Stimulated activated naive CD8-positive, alpha-beta T cell treated with anti-CD3 and anti-CD28 coated beads, Interleukin-15, Interleukin-2, amounts not matched to agents 100 ng/mL and 50 ng/mL, for 24 hours (primary cell): ENCODE results near the gene TCF4.
A peak's percentile ranks its signal among the peaks of the same experiment; 100 is the strongest.

Experiments
- H3K27ac Mint-ChIP-seq: one replicate; pipeline ENCODE4 v1.8.0; 2021; ENCODE audit warnings: mild to moderate bottlenecking, mixed read lengths
- H3K27me3 Mint-ChIP-seq: one replicate; pipeline ENCODE4 v1.8.0; 2021; ENCODE audit warnings: mixed read lengths
- H3K36me3 Mint-ChIP-seq: one replicate; pipeline ENCODE4 v1.8.0; 2021; ENCODE audit warnings: low read depth, mixed read lengths
- H3K4me1 Mint-ChIP-seq: one replicate; pipeline ENCODE4 v1.8.0; 2021; ENCODE audit warnings: low read depth, mixed read lengths
- H3K4me3 Mint-ChIP-seq: one replicate; pipeline ENCODE4 v1.8.0; 2021; ENCODE audit warnings: mild to moderate bottlenecking, mixed read lengths
- H3K9me3 Mint-ChIP-seq: one replicate; pipeline ENCODE4 v1.8.0; 2021; ENCODE audit warnings: mixed read lengths

TCF4 gene

DNA sequence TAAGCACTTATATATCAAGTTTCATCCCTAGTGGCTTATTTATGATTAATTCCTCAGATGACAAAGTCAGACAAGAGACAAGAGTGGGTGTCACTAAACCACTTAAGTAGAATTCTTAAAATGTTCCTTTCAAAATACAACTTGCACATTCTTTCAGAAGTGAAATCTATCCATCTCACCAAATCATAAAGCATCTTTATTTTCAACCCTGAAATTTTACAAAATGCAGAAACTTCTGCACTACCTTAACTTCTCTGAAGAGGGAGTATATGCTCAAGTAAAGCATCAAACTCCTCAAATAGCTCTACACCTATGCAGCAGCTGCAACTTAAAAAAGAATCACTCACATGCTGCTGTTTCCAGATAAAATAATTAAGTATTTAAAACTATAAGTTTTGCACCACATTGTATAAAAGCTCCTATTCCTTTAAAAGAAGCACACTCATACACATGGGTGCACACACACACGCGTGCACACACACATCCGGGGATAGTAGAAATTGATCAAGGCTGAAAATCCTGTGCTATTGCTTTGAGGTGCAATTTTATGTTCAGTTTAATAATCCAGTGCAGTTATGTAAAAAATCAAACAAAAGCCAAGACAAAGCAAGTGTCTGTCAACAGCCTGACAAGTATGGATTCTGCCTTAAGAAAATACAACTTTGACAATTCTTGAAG, 244.5 kb downstream of the TCF4 start:
- H3K4me1 Mint-ChIP-seq: peaks cover 2% of the 10 kb centered on the region
- H3K27me3 Mint-ChIP-seq: no peaks in the 10 kb centered on the region
- H3K27ac Mint-ChIP-seq: no peak overlapping the region
- no peaks in the 10 kb centered on the region for H3K9me3 Mint-ChIP-seq
- no peaks in the 10 kb centered on the region for H3K36me3 Mint-ChIP-seq
- H3K4me3 Mint-ChIP-seq: no peak overlapping the region

DNA sequence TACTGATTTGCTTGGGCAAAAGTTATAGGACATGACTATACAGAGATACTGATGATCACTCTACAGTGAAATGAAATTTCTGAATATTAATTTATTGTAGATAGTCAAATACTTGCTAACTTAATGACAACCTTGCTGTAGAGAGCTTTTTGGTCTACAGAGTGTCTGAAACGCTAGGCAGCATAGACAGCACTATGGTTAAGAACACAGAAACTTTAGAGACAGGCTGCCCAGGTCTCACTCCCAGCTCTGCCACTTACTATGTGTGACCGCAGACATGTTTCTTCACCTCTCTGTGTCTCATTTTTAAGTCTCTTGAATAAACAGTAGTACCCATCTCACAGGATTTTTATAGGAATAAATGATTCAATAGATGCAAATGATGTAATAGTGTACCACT, 247.0 kb downstream of the TCF4 start:
- H3K9me3 Mint-ChIP-seq: no peaks in the 10 kb centered on the region
- no peak overlapping the region for H3K27ac Mint-ChIP-seq
- H3K4me3 Mint-ChIP-seq: no peak overlapping the region
- no peaks in the 10 kb centered on the region for H3K36me3 Mint-ChIP-seq
- H3K27me3 Mint-ChIP-seq: no peaks in the 10 kb centered on the region
- peaks cover 15% of the 10 kb centered on the region for H3K4me1 Mint-ChIP-seq

DNA sequence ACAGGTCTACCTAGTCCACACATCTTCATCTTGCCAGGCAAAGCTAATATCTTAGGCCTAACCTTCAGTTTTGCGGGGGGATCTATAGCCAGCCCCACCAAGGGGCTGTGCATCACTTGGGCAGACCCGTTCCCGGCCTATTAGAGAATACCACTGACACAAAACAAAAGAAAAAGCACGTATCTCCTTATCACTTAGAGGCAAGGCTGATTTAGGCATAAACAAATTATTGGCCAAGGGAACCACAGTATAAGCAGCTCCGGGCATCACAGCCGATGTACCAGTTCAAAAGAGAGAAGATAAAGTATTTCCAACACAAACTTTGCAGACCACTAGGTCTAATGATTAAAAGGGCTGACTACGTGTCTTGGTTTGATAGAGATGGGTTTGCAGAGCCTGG, 248.0 kb downstream of the TCF4 start:
- no peaks in the 10 kb centered on the region for H3K27me3 Mint-ChIP-seq
- H3K4me1 Mint-ChIP-seq: peaks cover 15% of the 10 kb centered on the region
- H3K27ac Mint-ChIP-seq: no peak overlapping the region
- H3K9me3 Mint-ChIP-seq: no peaks in the 10 kb centered on the region
- no peak overlapping the region for H3K4me3 Mint-ChIP-seq
- no peaks in the 10 kb centered on the region for H3K36me3 Mint-ChIP-seq

DNA sequence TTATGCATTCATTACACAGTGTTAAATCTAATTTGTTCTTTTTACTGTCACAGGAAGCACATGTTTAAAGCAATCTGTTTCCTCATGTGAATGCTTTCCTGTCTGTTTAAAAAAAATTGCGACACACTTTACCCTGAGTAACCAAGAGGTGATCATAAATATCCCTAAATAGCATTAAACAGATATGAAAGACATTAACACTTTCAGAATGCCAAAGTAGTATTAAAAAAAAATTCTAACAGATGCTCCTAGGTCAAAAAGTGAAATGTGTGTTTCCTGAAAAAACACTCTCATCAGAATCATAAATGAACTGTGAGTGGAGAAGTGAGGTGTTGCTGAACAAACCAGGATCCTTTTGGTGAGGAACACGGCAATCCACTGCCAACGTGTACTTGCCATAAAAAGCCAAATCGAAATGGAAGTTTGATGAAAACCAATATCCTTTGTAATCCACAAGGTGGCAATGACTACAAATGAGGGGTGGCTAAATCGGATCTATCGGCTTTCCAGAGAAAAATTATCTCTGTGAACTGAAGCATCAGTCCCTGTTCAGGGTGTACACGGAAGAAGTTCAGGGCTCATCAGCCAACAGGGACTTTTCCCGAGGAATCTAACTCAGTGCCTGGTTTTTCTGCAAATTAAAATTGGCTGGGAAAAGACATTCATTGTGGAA, 248.9 kb downstream of the TCF4 start:
- H3K9me3 Mint-ChIP-seq: no peaks in the 10 kb centered on the region
- H3K4me3 Mint-ChIP-seq: no peak overlapping the region
- no peaks in the 10 kb centered on the region for H3K36me3 Mint-ChIP-seq
- no peak overlapping the region for H3K27ac Mint-ChIP-seq
- H3K27me3 Mint-ChIP-seq: no peaks in the 10 kb centered on the region
- H3K4me1 Mint-ChIP-seq: peaks cover 15% of the 10 kb centered on the region

DNA sequence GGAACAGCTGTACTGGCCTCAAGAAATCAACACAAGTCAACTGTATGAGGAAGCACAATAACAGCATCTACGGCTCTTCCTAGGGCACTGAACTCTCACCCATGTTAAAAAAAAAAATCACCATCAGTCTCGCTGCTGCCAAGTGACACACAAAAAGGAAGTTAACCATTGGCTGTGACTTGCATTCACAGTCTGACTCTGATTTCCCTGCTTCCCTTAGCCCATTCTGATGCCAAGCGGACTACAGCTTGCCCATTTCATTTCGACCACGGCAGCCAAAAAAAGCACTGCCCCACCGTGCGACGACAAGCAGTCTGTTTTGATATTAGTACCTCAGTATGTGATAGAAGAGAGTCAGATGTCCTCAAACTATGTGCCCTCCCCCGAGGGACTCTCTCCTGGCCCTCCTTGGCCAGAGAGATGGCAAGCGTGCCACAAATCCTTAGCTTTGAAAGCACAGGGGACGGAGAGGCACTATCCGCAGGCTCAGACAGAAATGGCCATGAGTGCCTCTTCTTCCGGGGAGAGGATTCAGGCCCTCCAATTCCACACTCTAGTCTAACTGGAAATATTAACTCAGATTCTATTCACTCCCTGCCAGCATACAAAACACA, 250.0 kb downstream of the TCF4 start:
- Mint-ChIP-seq H3K27me3 (no peaks in the 10 kb centered on the region), H3K4me1 (peaks cover 15% of the 10 kb centered on the region), H3K36me3 (no peaks in the 10 kb centered on the region), H3K27ac (no peak overlapping the region), H3K9me3 (no peaks in the 10 kb centered on the region), H3K4me3 (peak overlapping the region; percentile 64)

DNA sequence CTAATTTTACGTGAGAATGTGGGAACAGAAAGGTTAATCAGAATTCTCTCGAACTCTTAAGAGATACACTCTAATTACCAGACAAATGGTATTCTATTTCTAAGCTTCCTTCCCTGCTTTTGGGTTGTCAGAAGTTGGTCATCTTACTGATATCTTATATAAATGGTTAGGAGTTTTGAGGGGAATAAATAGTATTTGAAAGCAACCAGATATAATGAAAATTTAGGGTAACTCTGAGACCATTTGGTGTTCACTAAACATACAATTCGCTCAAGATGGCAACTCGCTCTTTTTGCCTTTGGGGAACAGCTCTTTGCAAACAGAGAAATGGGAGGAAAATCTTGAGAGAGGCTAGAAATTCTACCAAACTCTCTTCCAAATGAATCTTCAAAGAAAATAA, 250.9 kb downstream of the TCF4 start:
- Mint-ChIP-seq H3K9me3 (no peaks in the 10 kb centered on the region), H3K36me3 (no peaks in the 10 kb centered on the region), H3K27me3 (no peaks in the 10 kb centered on the region), H3K27ac (no peak overlapping the region), H3K4me3 (no peak overlapping the region), H3K4me1 (peaks cover 15% of the 10 kb centered on the region)

DNA sequence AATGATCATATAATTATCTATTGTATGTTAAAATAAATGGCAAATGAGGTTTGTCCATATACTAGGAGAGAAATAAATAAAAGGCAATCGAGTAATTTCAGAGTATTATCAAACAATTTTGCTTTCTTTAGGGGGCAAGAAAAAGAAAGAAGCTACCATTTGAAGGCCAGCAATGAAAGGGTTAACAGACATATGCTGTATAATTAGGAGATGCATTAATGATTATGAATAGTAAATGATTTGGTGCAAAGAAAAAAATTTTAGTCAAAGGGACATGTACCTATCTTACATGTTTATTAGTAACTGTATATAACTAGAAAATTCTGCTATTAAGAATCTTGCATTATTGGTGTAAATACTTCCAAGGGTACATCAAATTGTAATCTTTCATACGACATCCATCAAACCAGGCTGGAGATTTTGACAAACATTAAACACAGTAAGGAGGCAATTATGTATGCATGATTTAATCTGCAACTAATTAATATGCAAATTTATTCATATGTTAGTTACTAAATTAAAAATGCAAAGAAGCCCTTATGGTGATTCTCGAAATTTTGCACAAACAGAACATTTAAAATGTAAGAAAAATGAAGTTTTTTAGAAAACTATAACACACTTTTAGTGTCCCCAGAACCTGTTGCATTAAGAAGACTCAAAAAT, 251.4 kb downstream of the TCF4 start:
- H3K9me3 Mint-ChIP-seq: no peaks in the 10 kb centered on the region
- H3K36me3 Mint-ChIP-seq: no peaks in the 10 kb centered on the region
- no peak overlapping the region for H3K4me3 Mint-ChIP-seq
- H3K27me3 Mint-ChIP-seq: no peaks in the 10 kb centered on the region
- H3K27ac Mint-ChIP-seq: no peak overlapping the region
- peaks cover 15% of the 10 kb centered on the region for H3K4me1 Mint-ChIP-seq

DNA sequence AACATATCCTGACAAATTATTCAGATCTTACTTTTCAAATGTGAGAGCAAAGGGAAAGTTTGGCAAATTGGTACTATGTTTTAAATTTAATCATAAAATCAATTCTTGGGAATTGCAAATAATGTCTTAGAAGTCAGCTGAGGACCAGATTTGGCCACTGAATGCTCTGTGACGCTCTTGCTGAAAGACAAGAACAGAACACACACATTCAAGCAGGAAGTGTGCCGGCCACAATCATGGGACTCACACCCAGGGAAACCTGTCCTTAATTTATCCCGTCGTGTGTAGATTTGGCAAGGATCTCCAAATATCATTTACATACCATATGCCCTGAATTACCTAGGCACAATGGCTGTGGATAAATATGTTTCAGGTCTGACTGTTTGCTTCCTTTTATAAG, 253.1 kb downstream of the TCF4 start:
- Mint-ChIP-seq H3K36me3 (no peaks in the 10 kb centered on the region), H3K27ac (no peak overlapping the region), H3K9me3 (no peaks in the 10 kb centered on the region), H3K27me3 (no peaks in the 10 kb centered on the region), H3K4me1 (peaks cover 13% of the 10 kb centered on the region), H3K4me3 (no peak overlapping the region)

DNA sequence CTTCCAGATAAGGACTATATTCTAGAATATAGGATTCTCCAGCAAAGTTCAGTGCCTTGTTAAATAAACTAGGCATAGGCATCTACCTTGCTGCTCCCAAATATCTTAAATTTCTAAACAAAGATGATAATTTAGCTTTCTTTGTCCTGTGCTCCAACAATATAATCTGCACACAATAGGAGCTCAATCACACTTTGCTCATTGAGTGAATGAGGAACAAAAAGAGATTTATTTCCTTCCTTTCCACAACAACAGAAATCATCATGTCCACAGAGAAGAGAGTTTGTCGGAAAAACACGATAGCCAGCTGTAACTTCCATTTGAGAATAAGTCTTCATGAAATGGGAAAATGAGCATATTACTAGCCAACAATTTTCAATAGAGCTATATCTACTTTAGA, 256.7 kb downstream of the TCF4 start:
- Mint-ChIP-seq H3K36me3 (no peaks in the 10 kb centered on the region), H3K27me3 (no peaks in the 10 kb centered on the region), H3K27ac (no peak overlapping the region), H3K4me3 (no peak overlapping the region), H3K4me1 (peaks cover 4% of the 10 kb centered on the region), H3K9me3 (no peaks in the 10 kb centered on the region)

DNA sequence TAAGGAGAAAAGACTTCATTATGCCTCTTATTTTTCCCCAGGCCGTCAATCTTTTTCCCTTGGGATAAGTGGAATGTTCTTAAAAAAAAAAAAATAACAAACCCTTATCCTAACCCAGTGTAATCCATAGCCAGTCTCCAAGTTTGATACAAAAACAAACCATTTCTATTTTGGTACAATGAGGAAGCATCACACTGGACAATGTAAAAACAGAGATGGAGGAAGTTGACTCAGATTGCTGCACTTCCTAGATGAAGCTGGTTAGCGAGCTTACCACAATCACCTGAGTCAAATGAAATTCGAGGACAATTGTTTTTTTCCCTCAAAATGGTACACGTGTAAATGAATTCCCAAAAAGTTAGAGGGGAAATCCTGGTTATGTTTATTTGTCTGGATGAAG, 259.7 kb downstream of the TCF4 start:
- H3K36me3 Mint-ChIP-seq: no peaks in the 10 kb centered on the region
- H3K27ac Mint-ChIP-seq: no peak overlapping the region
- peaks cover 8% of the 10 kb centered on the region for H3K4me1 Mint-ChIP-seq
- H3K4me3 Mint-ChIP-seq: no peak overlapping the region
- no peaks in the 10 kb centered on the region for H3K9me3 Mint-ChIP-seq
- peaks cover 16% of the 10 kb centered on the region for H3K27me3 Mint-ChIP-seq

DNA sequence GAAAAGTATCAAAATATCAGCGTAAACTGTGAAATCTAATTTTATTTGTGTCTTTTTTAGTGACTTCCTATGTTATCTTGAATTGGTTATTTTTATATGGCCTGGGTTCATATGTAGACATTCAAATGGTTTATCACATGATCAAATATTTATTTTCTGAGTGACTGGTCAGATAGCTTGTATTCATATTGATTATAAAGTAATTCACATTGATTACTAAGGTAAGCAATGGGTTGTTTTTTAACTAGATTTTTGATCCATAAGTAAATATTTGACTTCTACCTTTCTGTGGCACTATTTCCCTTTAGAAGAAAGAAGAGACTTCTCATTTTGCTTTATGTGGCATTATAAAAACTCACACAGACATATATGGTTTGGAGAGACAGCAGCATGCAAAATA, 260.5 kb downstream of the TCF4 start:
- peaks cover 21% of the 10 kb centered on the region for H3K27me3 Mint-ChIP-seq
- no peaks in the 10 kb centered on the region for H3K36me3 Mint-ChIP-seq
- no peak overlapping the region for H3K27ac Mint-ChIP-seq
- H3K4me3 Mint-ChIP-seq: no peak overlapping the region
- peaks cover 10% of the 10 kb centered on the region for H3K4me1 Mint-ChIP-seq
- no peaks in the 10 kb centered on the region for H3K9me3 Mint-ChIP-seq

DNA sequence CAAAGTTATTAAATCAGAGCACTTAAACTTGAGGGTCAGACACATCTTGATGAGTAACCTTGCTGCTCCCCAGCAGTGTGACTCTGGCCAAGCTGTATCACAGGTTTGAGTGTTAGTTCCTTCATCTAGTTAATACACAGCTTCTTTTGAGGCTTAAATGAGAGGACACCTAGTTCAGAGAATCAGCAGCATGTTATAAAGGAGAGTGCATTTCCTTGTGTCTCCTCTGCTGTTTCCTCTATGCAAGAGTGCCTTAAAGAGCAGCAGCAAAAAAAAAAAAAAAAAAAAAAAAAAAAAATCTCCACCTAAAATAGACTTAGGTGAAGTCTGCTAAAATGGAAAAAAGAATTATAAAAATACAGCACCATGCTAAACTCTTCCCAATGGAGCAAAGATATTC, 261.9 kb downstream of the TCF4 start:
- H3K27ac Mint-ChIP-seq: no peak overlapping the region
- H3K27me3 Mint-ChIP-seq: peaks cover 32% of the 10 kb centered on the region
- H3K4me1 Mint-ChIP-seq: peaks cover 17% of the 10 kb centered on the region
- no peaks in the 10 kb centered on the region for H3K36me3 Mint-ChIP-seq
- H3K4me3 Mint-ChIP-seq: no peak overlapping the region
- H3K9me3 Mint-ChIP-seq: no peaks in the 10 kb centered on the region

DNA sequence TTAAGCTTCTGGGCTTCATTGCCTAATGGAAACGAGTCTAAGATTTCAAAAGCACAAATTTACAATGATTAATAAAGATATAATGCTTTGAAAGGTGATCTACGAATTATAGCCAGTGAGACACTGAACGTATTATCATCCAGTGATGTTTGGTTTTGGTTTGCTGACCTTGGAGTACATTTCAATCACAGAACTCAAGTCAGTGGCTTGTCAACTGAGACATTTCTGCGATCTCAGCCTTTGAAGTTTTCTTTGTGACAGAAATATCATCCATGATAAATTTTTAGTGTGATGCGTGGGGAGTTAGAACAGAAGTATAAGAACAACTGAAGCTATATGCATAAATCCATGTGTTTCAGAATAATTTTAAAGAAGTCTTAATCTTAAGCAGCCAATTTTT, 263.8 kb downstream of the TCF4 start:
- Mint-ChIP-seq H3K4me3 (no peak overlapping the region), H3K27ac (no peak overlapping the region), H3K9me3 (no peaks in the 10 kb centered on the region), H3K36me3 (no peaks in the 10 kb centered on the region), H3K4me1 (peaks cover 19% of the 10 kb centered on the region), H3K27me3 (peaks cover 41% of the 10 kb centered on the region)

DNA sequence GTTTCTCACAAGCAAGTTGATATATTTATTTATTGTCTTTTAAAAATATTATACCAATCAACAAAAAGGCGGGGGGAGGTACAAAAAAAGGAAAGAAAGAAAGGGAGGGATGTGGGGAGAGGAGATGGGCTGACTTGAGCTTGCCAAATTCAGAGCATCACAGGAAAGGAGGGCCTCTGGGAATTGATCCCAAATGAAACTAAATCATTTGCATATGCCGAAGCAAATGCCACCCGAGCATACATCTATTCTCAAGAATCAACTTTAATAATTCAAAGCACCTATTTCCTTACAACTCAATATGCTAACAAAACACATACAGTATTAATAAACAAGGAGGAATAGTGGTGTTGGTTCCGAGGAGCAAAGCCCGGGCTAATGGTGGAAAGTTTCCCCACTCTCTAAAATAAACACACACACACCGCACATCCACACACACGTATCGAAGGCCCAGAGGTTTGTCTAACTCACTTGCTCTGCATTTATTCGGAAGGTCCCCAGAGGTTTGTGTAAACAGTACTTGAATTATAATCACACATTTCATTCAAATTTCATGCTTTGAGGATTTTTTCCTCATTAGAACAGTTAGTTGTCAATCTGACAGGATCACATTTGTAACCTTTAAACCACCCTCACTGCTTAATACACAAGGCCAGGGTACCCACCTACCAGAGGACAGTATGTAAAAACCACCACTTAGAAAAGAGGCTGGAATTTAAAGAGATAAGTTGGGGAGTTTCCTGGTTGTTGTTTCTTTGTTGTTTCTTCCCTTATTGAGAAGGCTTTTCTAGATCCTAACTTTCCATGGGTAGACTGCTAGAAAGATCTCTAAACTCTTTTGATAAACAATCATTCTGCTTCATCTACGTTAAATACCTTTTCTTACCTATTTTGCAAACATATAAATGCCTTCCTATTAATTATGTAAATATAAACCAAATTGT, 264.7 kb downstream of the TCF4 start:
- H3K4me1 Mint-ChIP-seq: peaks cover 20% of the 10 kb centered on the region
- no peaks in the 10 kb centered on the region for H3K36me3 Mint-ChIP-seq
- H3K4me3 Mint-ChIP-seq: peak overlapping the region; percentile 14
- H3K27ac Mint-ChIP-seq: no peak overlapping the region
- H3K9me3 Mint-ChIP-seq: no peaks in the 10 kb centered on the region
- peaks cover 48% of the 10 kb centered on the region for H3K27me3 Mint-ChIP-seq
